OCI-LY3 (cell line): Measurements from ENCODE around the gene TRPM5.

Source experiments
- CTCF ChIP-seq: fragments of 200-600, 300-600 bp; sonication (generic); IDR thresholded peaks from 2 replicates; pipeline ENCODE4 v1.5.1; 2014; ENCODE audit warnings: antibody characterized with exemption, low read length, low read depth
- EZH2phosphoT487 ChIP-seq: fragments of 200-600 bp; shearing (Covaris generic); IDR thresholded peaks from 2 replicates; pipeline ENCODE4 v1.6.1; 2018; ENCODE audit warnings: antibody characterized with exemption, mixed run types, low read depth

- no peak for TF ChIP-seq CTCF
- no peak for TF ChIP-seq EZH2phosphoT487
Measured at GRCh38 chr11:2488004-2488403, 43.7 kb upstream of the TRPM5 start.
